Measurements from ENCODE around the gene TPP2.

GRCh38 chr13:102694937-102695336 lies 98.2 kb downstream of the TPP2 start, which contains the start of gene METTL21C:
- TF ChIP-seq CTCF (IDR thresholded peaks at IDR 0.05) (no peak), REST (IDR thresholded peaks at IDR 0.05; ENCODE audit: insufficient read depth in 1 of 2, low read depth in 2 of 2, low read length in 1 of 2) (no peak), TCF7L2 (IDR thresholded peaks at IDR 0.05; ENCODE audit: low read depth, low read length) (no peak)

All from Panc1 (cell line).